NT2/D1 (cell line): ENCODE measurements around the gene ASIC1.
A peak's percentile ranks its signal among the peaks of the same experiment; 100 is the strongest.

ENCODE experiments used
- DNase-seq: peaks from one replicate; pipeline ENCODE4 v3.0.0-alpha.2; 2011; ENCODE audit warnings: low read depth, low spot score
- H3K27me3 ChIP-seq: 2 replicates; pipeline ENCODE4 v1.6.0; 2011; ENCODE audit warnings: mild to moderate bottlenecking; ENCODE audit not compliant: insufficient read length, insufficient read depth
- H3K36me3 ChIP-seq: 2 replicates; pipeline ENCODE4 v1.6.1; 2011; ENCODE audit warnings: mild to moderate bottlenecking, low read length, mixed read lengths; ENCODE audit not compliant: insufficient read depth, insufficient read length
- H3K4me1 ChIP-seq: 2 replicates; pipeline ENCODE4 v1.5.1; 2011; ENCODE audit not compliant: insufficient read depth, insufficient read length
- H3K4me3 ChIP-seq: 2 replicates; pipeline ENCODE4 v1.5.1; 2011; ENCODE audit warnings: low read depth; ENCODE audit not compliant: insufficient read length
- H3K9ac ChIP-seq: 2 replicates; pipeline ENCODE4 v1.6.0; 2011; ENCODE audit warnings: low read depth; ENCODE audit not compliant: insufficient read length
- H3K9me3 ChIP-seq: 2 replicates; pipeline ENCODE4 v1.5.1; 2011; ENCODE audit warnings: mild to moderate bottlenecking, low read length; ENCODE audit not compliant: insufficient read depth
- SUZ12 ChIP-seq: IDR thresholded peaks from 2 replicates; pipeline ENCODE4 v1.6.1; 2011; ENCODE audit not compliant: insufficient read length, insufficient read depth; ENCODE audit errors: extremely low read depth
- YY1 ChIP-seq: IDR thresholded peaks from 2 replicates; pipeline ENCODE4 v1.6.1; 2011; ENCODE audit not compliant: insufficient read length, insufficient read depth
- ZNF274 ChIP-seq: IDR thresholded peaks from 2 replicates; pipeline ENCODE4 v1.6.1; 2011; ENCODE audit warnings: mild to moderate bottlenecking, low read depth, low read length

The ASIC1 gene

GRCh38 chr12:50110762-50111351 is 53.5 kb downstream of the ASIC1 start:
- no peak for DNase-seq
- H3K27me3 ChIP-seq = no peaks in the 10 kb centered on the region
- peak overlapping the region; percentile 47 for H3K9ac ChIP-seq
- H3K9me3 ChIP-seq = no peaks in the 10 kb centered on the region
- peaks cover 6% of the 10 kb centered on the region for H3K36me3 ChIP-seq
- peak overlapping the region; percentile 30 for H3K4me3 ChIP-seq
- TF ChIP-seq SUZ12 (no peak), ZNF274 (no peak), YY1 (no peak)
- peaks cover 22% of the 10 kb centered on the region for H3K4me1 ChIP-seq

- Histone ChIP-seq H3K4me1 (peaks cover 22% of the 10 kb centered on the region), H3K9ac (peak overlapping the region; percentile 68), H3K9me3 (no peaks in the 10 kb centered on the region), H3K27me3 (no peaks in the 10 kb centered on the region), H3K4me3 (peak overlapping the region; percentile 30), H3K36me3 (peaks cover 7% of the 10 kb centered on the region)
- DNase-seq = no peak
- TF ChIP-seq YY1 (no peak), ZNF274 (no peak), SUZ12 (no peak)
Measured at GRCh38 chr12:50111395-50111692, 53.9 kb downstream of the ASIC1 start.

GRCh38 chr12:50111693-50112455 is 54.5 kb downstream of the ASIC1 start, which contains the start of gene COX14:
COX14 (plus strand) TSS chr12:50112236; CDS start chr12:50120044, 7,808 bp downstream.
- Histone ChIP-seq H3K36me3 (peaks cover 12% of the 10 kb centered on the region), H3K4me1 (peaks cover 22% of the 10 kb centered on the region), H3K4me3 (peak within 1 kb of the TSS; percentile 98), H3K9me3 (no peaks in the 10 kb centered on the region), H3K27me3 (no peaks in the 10 kb centered on the region), H3K9ac (peak within 1 kb of the TSS; percentile 93)
- DNase-seq = peak; percentile 99
- TF ChIP-seq ZNF274 (no peak), SUZ12 (no peak), YY1 (no peak)

- Histone ChIP-seq H3K36me3 (peaks cover 13% of the 10 kb centered on the region), H3K27me3 (no peaks in the 10 kb centered on the region)
- DNase-seq = peak; percentile 46
Measured at GRCh38 chr12:50112456-50113218, 55.2 kb downstream of the ASIC1 start.

DNA sequence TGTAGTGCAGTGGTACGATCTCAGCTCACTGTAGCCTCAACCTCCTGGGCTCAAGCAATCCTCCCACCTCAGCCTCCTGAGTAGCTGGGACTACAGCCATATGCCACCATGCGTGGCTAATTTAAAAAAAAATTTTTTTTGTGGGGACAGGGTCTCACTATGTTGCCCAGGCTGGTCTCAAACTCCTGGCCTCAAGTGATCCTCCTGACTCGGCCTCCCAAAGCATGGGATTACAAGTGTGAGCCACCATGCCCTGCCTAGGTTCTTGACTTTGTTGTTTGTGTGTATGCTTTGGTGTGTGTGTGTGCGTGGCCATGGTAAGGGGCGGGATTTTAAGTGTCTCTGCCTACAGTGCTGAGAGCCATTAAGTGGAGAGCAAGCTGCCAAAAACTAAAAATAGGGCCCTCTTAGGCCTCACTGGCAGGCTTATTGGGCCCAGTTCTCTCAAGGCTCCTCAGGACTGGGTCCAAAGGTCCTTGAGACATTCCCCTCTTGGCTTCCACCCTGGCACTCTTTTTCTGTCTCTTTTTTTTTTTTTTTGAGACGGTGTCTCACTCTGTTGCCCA is 59.7 kb downstream of the ASIC1 start:
- Histone ChIP-seq H3K9me3 (no peaks in the 10 kb centered on the region), H3K4me3 (no peak overlapping the region), H3K9ac (no peak overlapping the region), H3K4me1 (no peaks in the 10 kb centered on the region), H3K27me3 (no peaks in the 10 kb centered on the region), H3K36me3 (peaks cover 38% of the 10 kb centered on the region)
- TF ChIP-seq YY1 (no peak), SUZ12 (no peak), ZNF274 (no peak)
- DNase-seq = no peak

More at GRCh38 chr12:50112456-50113218, 55.2 kb downstream of the ASIC1 start:
- Histone ChIP-seq H3K9me3 (no peaks in the 10 kb centered on the region), H3K9ac (peak overlapping the region; percentile 93), H3K4me3 (peak overlapping the region; percentile 98), H3K4me1 (peaks cover 22% of the 10 kb centered on the region)
- TF ChIP-seq YY1 (no peak), ZNF274 (no peak), SUZ12 (no peak)

- no peak for TF ChIP-seq SUZ12
- no peak for TF ChIP-seq YY1
- no peak for TF ChIP-seq ZNF274
- peaks cover 51% of the 10 kb centered on the region for H3K36me3 ChIP-seq
Measured at GRCh38 chr12:50119387-50119786, 62.0 kb downstream of the ASIC1 start.

GRCh38 chr12:50120521-50120920 is 63.1 kb downstream of the ASIC1 start:
- H3K36me3 ChIP-seq = peaks cover 49% of the 10 kb centered on the region
- no peaks in the 10 kb centered on the region for H3K4me1 ChIP-seq
- no peaks in the 10 kb centered on the region for H3K27me3 ChIP-seq
- no peak for DNase-seq
- no peak for TF ChIP-seq SUZ12
- no peak for TF ChIP-seq YY1
- no peak for TF ChIP-seq ZNF274
- no peaks in the 10 kb centered on the region for H3K9me3 ChIP-seq
- H3K4me3 ChIP-seq = no peak overlapping the region
- H3K9ac ChIP-seq = no peak overlapping the region

More at GRCh38 chr12:50119387-50119786, 62.0 kb downstream of the ASIC1 start:
- DNase-seq = no peak
- no peaks in the 10 kb centered on the region for H3K27me3 ChIP-seq
- H3K9me3 ChIP-seq = no peaks in the 10 kb centered on the region
- H3K9ac ChIP-seq = no peak overlapping the region
- no peaks in the 10 kb centered on the region for H3K4me1 ChIP-seq
- no peak overlapping the region for H3K4me3 ChIP-seq
